Gastrocnemius medialis (tissue), 4 donors: ENCODE data around the gene GMPR2. TPM values are rescaled to one million over a fixed set of nuclear protein-coding genes. Genes with fewer than 3 reads are reported as not detected.

Experiments used
- ATAC-seq, 2 donors: fragments of 150-250 bp; one replicate each; pipeline ENCODE4 v1.9.1; 2016
- DNase-seq, 2 donors: peaks; one replicate each; pipeline ENCODE4 v3.0.0-alpha.2; 2019
- H3K27ac ChIP-seq, 4 donors: fragments of 200-600 bp; sonication (generic); 1 replicate in 1 of 4; 2 replicates in 3 of 4; pipeline ENCODE4 v1.5.1; 2016 to 2018; ENCODE audit warnings: mild to moderate bottlenecking in 2 of 4, moderate library complexity in 1 of 4
- H3K27me3 ChIP-seq, 3 donors: fragments of 200-600 bp; sonication (generic) in 2 of 3; 1 replicate in 1 of 3; 2 replicates in 2 of 3; pipeline versions ENCODE4 v1.5.1 to v1.6.0; 2016 to 2019; ENCODE audit warnings: mild to moderate bottlenecking in 1 of 3, moderate library complexity in 1 of 3
- H3K36me3 ChIP-seq, 2 donors: fragments of 200-600 bp; sonication (generic) in 1 of 2; one replicate each; pipeline ENCODE4 v1.5.1; 2017 to 2018
- H3K4me1 ChIP-seq, 2 donors: fragments of 200-600 bp; sonication (generic) in 1 of 2; one replicate each; pipeline ENCODE4 v1.5.1; 2016 to 2017; ENCODE audit warnings: mild to moderate bottlenecking in 2 of 2
- H3K4me3 ChIP-seq, 4 donors: fragments of 200-600 bp; sonication (generic) in 3 of 4; 1 replicate in 1 of 4; 2 replicates in 3 of 4; pipeline ENCODE4 v1.5.1; 2016 to 2019; ENCODE audit warnings: mild to moderate bottlenecking in 2 of 4
- H3K9me3 ChIP-seq, 3 donors: fragments of 200-600 bp; sonication (generic) in 2 of 3; 1 replicate in 1 of 3; 2 replicates in 2 of 3; pipeline ENCODE4 v1.5.1; 2016 to 2019
- CTCF ChIP-seq, 5 experiments: fragments of 450-650 bp in 3 of 5; fragments of 200-600 bp in 2 of 5; sonication (generic) in 2 of 5; IDR thresholded peaks in 4 of 5; conservative IDR thresholded peaks in 1 of 5; 1 replicate in 4 of 5; 2 replicates in 1 of 5; pipeline ENCODE4 v1.5.1; 2016 to 2019; ENCODE audit warnings: antibody characterized with exemption in 5 of 5, mild to moderate bottlenecking in 3 of 5, moderate library complexity in 3 of 5
- POLR2A ChIP-seq, 2 donors: fragments of 450-650 bp; IDR thresholded peaks; one replicate each; pipeline ENCODE4 v1.6.1; 2017; ENCODE audit warnings: antibody characterized with exemption in 2 of 2, mild to moderate bottlenecking in 2 of 2, moderate library complexity in 2 of 2
- in situ Hi-C, 4 donors: fragments of 200-750 bp; cut with MboI; loops; one replicate each; pipeline versions ENCODE4 v1.15.0 to v1.8.0; 2017; ENCODE audit warnings: low sequenced_read_pairs in 4 of 4
- intact Hi-C: fragments of 100-400 bp; cut with DNase I; formaldehyde crosslinking; loops from one replicate; pipeline ENCODE4 v1.15.1; 2023; ENCODE audit warnings: low total_unique reads
- total RNA-seq, 4 donors: library from RNA; depleted of rRNA; stranded (reverse); fragments of >200 nt; gene quantifications; one replicate each; pipeline versions ENCODE4 v1.1.0 to v1.2.3, GENCODE V29; 2016

GMPR2 gene
- total RNA-seq, 4 donors from 2014 or later = 15.4 to 44.8 (median 27.4) TPM

GRCh38 chr14:24272467-24272866, 39.7 kb downstream of the GMPR2 start:
- DNase-seq (no peak), ATAC-seq (no peak)
- Histone ChIP-seq H3K27ac (no peak overlapping the region), H3K27me3 (no peaks in the 10 kb centered on the region), H3K9me3 (no peaks in the 10 kb centered on the region), H3K36me3 (peaks cover 0 to 20% of the 10 kb centered on the region in 2 donors), H3K4me1 (peaks cover 4 to 6% of the 10 kb centered on the region in 2 donors), H3K4me3 (no peak overlapping the region)
- in situ Hi-C loops = no loop called here
- intact Hi-C loops = no loop called here
- no peak for TF ChIP-seq POLR2A (IDR thresholded peaks at IDR 0.05)
- TF ChIP-seq CTCF (IDR thresholded peaks at IDR 0.05 in 4 of 5, conservative IDR thresholded peaks at IDR 0.05 in 1 of 5) = no peak

- peaks cover 4 to 6% of the 10 kb centered on the region in 2 donors for H3K4me1 ChIP-seq
- in situ Hi-C loops (no loop called here), intact Hi-C loops (no loop called here)
Measured at GRCh38 chr14:24273422-24273998, 40.8 kb downstream of the GMPR2 start.

GRCh38 chr14:24274101-24274543, 41.4 kb downstream of the GMPR2 start:
- in situ Hi-C loops = no loop called here
- H3K4me1 ChIP-seq = peaks cover 4 to 6% of the 10 kb centered on the region in 2 donors
- ATAC-seq = no peak

More at GRCh38 chr14:24273422-24273998, 40.8 kb downstream of the GMPR2 start:
- Histone ChIP-seq H3K9me3 (no peaks in the 10 kb centered on the region), H3K36me3 (peaks cover 0 to 13% of the 10 kb centered on the region in 2 donors), H3K27ac (no peak overlapping the region), H3K4me3 (no peak overlapping the region), H3K27me3 (no peaks in the 10 kb centered on the region)
- ATAC-seq (no peak), DNase-seq (no peak)
- no peak for TF ChIP-seq CTCF (IDR thresholded peaks at IDR 0.05 in 4 of 5, conservative IDR thresholded peaks at IDR 0.05 in 1 of 5)
- no peak for TF ChIP-seq POLR2A (IDR thresholded peaks at IDR 0.05)

GRCh38 chr14:24277071-24277470, 44.3 kb downstream of the GMPR2 start:
- in situ Hi-C loops = no loop called here
- peaks cover under 1 to 3% of the 10 kb centered on the region in 2 donors for H3K4me1 ChIP-seq
- H3K27ac ChIP-seq = no peak overlapping the region
- no peaks in the 10 kb centered on the region for H3K27me3 ChIP-seq
- H3K9me3 ChIP-seq = no peaks in the 10 kb centered on the region
- TF ChIP-seq CTCF (IDR thresholded peaks at IDR 0.05 in 4 of 5, conservative IDR thresholded peaks at IDR 0.05 in 1 of 5) (no peak), POLR2A (IDR thresholded peaks at IDR 0.05) (no peak)
- H3K36me3 ChIP-seq = no peaks in the 10 kb centered on the region
- DNase-seq = no peak
- H3K4me3 ChIP-seq = no peak overlapping the region
- ATAC-seq = no peak
- intact Hi-C loops = no loop called here

More at GRCh38 chr14:24274101-24274543, 41.4 kb downstream of the GMPR2 start:
- H3K27ac ChIP-seq = no peak overlapping the region
- DNase-seq = no peak
- no peaks in the 10 kb centered on the region for H3K9me3 ChIP-seq
- no peak overlapping the region for H3K4me3 ChIP-seq
- peaks cover 0 to 10% of the 10 kb centered on the region in 2 donors for H3K36me3 ChIP-seq
- no peaks in the 10 kb centered on the region for H3K27me3 ChIP-seq
- intact Hi-C loops = no loop called here
- TF ChIP-seq CTCF (IDR thresholded peaks at IDR 0.05 in 4 of 5, conservative IDR thresholded peaks at IDR 0.05 in 1 of 5) (no peak), POLR2A (IDR thresholded peaks at IDR 0.05) (no peak)
